ENCODE data around the gene ELAPOR1. TPM values are rescaled to one million over a fixed set of nuclear protein-coding genes. Genes with fewer than 3 reads are reported as not detected.

ELAPOR1 gene
- total and polyA plus RNA-seq, 2 experiments from 2014 or later: 1.8 to 3.0 TPM

- Histone ChIP-seq H2AFZ (no peak overlapping the region), H3K9me3 (ENCODE audit: low read depth) (no peaks in the 10 kb centered on the region), H3K79me2 (no peaks in the 10 kb centered on the region), H3K4me3 (no peak overlapping the region), H3K9me2 (replicated peaks; ENCODE audit: insufficient read depth) (no peaks in the 10 kb centered on the region), H3K4me1 (ENCODE audit: insufficient read depth) (no peaks in the 10 kb centered on the region), H3K36me3 (replicated peaks; ENCODE audit: insufficient read depth, low read depth) (no peaks in the 10 kb centered on the region), H3K27ac (no peak overlapping the region), H3K4me2 (no peak overlapping the region), H4K20me1 (ENCODE audit: insufficient read depth, poor library complexity, severe bottlenecking) (no peaks in the 10 kb centered on the region), H3K27me3 (no peaks in the 10 kb centered on the region)
- no peak for TF ChIP-seq CTCF (IDR thresholded peaks at IDR 0.05; ENCODE audit: poor library complexity)
- TF ChIP-seq EZH2phosphoT487 (IDR thresholded peaks at IDR 0.05; ENCODE audit: low read depth, severe bottlenecking, unreplicated experiment): no peak
- no peak for TF ChIP-seq EZH2 (IDR thresholded peaks at IDR 0.05; ENCODE audit: borderline replicate concordance)
- DNase-seq (ENCODE audit: low spot score): no peak
- WGBS (ENCODE audit: low lambda C conversion rate, missing lambda C conversion rate): 89% methylated on average over 7 of the region's 7 CpGs
Observed at GRCh38 chr1:109107785-109108184, 6.1 kb upstream of the ELAPOR1 start.

- TF ChIP-seq CTCF (IDR thresholded peaks at IDR 0.05; ENCODE audit: poor library complexity): no peak
- no peak for TF ChIP-seq EZH2phosphoT487 (IDR thresholded peaks at IDR 0.05; ENCODE audit: low read depth, severe bottlenecking, unreplicated experiment)
- no peak for TF ChIP-seq EZH2 (IDR thresholded peaks at IDR 0.05; ENCODE audit: borderline replicate concordance)
- H3K27me3 ChIP-seq: peaks cover 15% of the 10 kb centered on the region
- no peak overlapping the region for H3K4me2 ChIP-seq
- no peaks in the 10 kb centered on the region for H3K36me3 ChIP-seq (replicated peaks; ENCODE audit: insufficient read depth, low read depth)
- no peak overlapping the region for H3K4me3 ChIP-seq
- WGBS (ENCODE audit: low lambda C conversion rate, missing lambda C conversion rate): 52% methylated on average over 3 of the region's 3 CpGs
- H2AFZ ChIP-seq: no peak overlapping the region
- no peak for DNase-seq (ENCODE audit: low spot score)
- H3K79me2 ChIP-seq: no peaks in the 10 kb centered on the region
- no peak overlapping the region for H3K27ac ChIP-seq
- no peaks in the 10 kb centered on the region for H3K9me2 ChIP-seq (replicated peaks; ENCODE audit: insufficient read depth)
- H3K4me1 ChIP-seq (ENCODE audit: insufficient read depth): peaks cover 4% of the 10 kb centered on the region
- H4K20me1 ChIP-seq (ENCODE audit: insufficient read depth, poor library complexity, severe bottlenecking): no peaks in the 10 kb centered on the region
- H3K9me3 ChIP-seq (ENCODE audit: low read depth): no peaks in the 10 kb centered on the region
Observed at GRCh38 chr1:109109906-109110305, 4.0 kb upstream of the ELAPOR1 start.

- H3K9me3 ChIP-seq (ENCODE audit: low read depth): no peaks in the 10 kb centered on the region
- H3K4me3 ChIP-seq: no peak overlapping the region
- whole genome bisulfite sequencing (ENCODE audit: low lambda C conversion rate, missing lambda C conversion rate): 73% methylated on average over 5 of the region's 5 CpGs
- no peak for TF ChIP-seq EZH2phosphoT487 (IDR thresholded peaks at IDR 0.05; ENCODE audit: low read depth, severe bottlenecking, unreplicated experiment)
- no peak for TF ChIP-seq CTCF (IDR thresholded peaks at IDR 0.05; ENCODE audit: poor library complexity)
- no peak for TF ChIP-seq EZH2 (IDR thresholded peaks at IDR 0.05; ENCODE audit: borderline replicate concordance)
- H3K4me2 ChIP-seq: no peak overlapping the region
- H3K79me2 ChIP-seq: no peaks in the 10 kb centered on the region
- no peaks in the 10 kb centered on the region for H3K36me3 ChIP-seq (replicated peaks; ENCODE audit: insufficient read depth, low read depth)
- H2AFZ ChIP-seq: no peak overlapping the region
- no peaks in the 10 kb centered on the region for H3K9me2 ChIP-seq (replicated peaks; ENCODE audit: insufficient read depth)
- H3K4me1 ChIP-seq (ENCODE audit: insufficient read depth): peaks cover 4% of the 10 kb centered on the region
- H4K20me1 ChIP-seq (ENCODE audit: insufficient read depth, poor library complexity, severe bottlenecking): no peaks in the 10 kb centered on the region
- DNase-seq (ENCODE audit: low spot score): no peak
- no peak overlapping the region for H3K27ac ChIP-seq
- H3K27me3 ChIP-seq: peaks cover 29% of the 10 kb centered on the region
Observed at GRCh38 chr1:109111386-109112055, 2.4 kb upstream of the ELAPOR1 start.
